Fibroblast of lung (primary cell): ENCODE data around the gene CHMP4A. TPM values are rescaled to one million over a fixed set of nuclear protein-coding genes. Genes with fewer than 3 reads are reported as not detected.

ENCODE experiments used
- DNase-seq, 2 donors: peaks; one replicate each; pipeline versions ENCODE4 v3.0.0 to v3.0.0-alpha.2; 2010; ENCODE audit warnings: low read depth in 2 of 2
- H2AFZ ChIP-seq: 2 replicates; pipeline ENCODE4 v1.5.1; 2012; ENCODE audit warnings: low read length, control low read depth, inconsistent platforms
- H3K27ac ChIP-seq: 2 replicates; pipeline ENCODE4 v1.5.1; 2011; ENCODE audit warnings: low read length, control low read depth; ENCODE audit not compliant: insufficient read depth
- H3K27me3 ChIP-seq: 2 replicates; pipeline ENCODE4 v1.5.1; 2011; ENCODE audit warnings: mild to moderate bottlenecking, low read length; ENCODE audit not compliant: control insufficient read depth, insufficient read depth
- H3K36me3 ChIP-seq: 2 replicates; pipeline ENCODE4 v1.5.1; 2011; ENCODE audit warnings: low read length; ENCODE audit not compliant: control insufficient read depth, insufficient read depth
- H3K4me1 ChIP-seq: 2 replicates; pipeline ENCODE4 v1.5.1; 2011; ENCODE audit warnings: low read length; ENCODE audit not compliant: control insufficient read depth, insufficient read depth; ENCODE audit errors: extremely low read depth
- H3K4me2 ChIP-seq: 2 replicates; pipeline ENCODE4 v1.5.1; 2011; ENCODE audit warnings: low read length, control low read depth; ENCODE audit not compliant: insufficient read depth; ENCODE audit errors: extremely low read depth
- H3K4me3 ChIP-seq, 4 experiments: fragments of 200-600 bp in 1 of 4; sonication (generic) in 1 of 4; replicated peaks in 1 of 4; 2 replicates each; pipeline ENCODE4 v1.5.1; 2011 to 2016; ENCODE audit warnings: low read length in 4 of 4, low read depth in 3 of 4, mild to moderate bottlenecking in 3 of 4, control low read depth in 2 of 4, inconsistent platforms in 1 of 4, mixed read lengths in 1 of 4; ENCODE audit not compliant: insufficient read depth in 1 of 4; ENCODE audit errors: control extremely low read depth in 1 of 4
- H3K79me2 ChIP-seq: 2 replicates; pipeline ENCODE4 v1.5.1; 2012; ENCODE audit warnings: mild to moderate bottlenecking, low read length, inconsistent platforms; ENCODE audit not compliant: control insufficient read depth, insufficient read depth
- H3K9ac ChIP-seq: 2 replicates; pipeline ENCODE4 v1.5.1; 2011; ENCODE audit warnings: mild to moderate bottlenecking, low read length, control low read depth; ENCODE audit not compliant: insufficient read depth
- H3K9me3 ChIP-seq: 2 replicates; pipeline ENCODE4 v1.5.1; 2012; ENCODE audit warnings: low read depth, low read length; ENCODE audit not compliant: control insufficient read depth, insufficient read depth
- H4K20me1 ChIP-seq: 2 replicates; pipeline ENCODE4 v1.5.1; 2011; ENCODE audit warnings: low read length; ENCODE audit not compliant: control insufficient read depth, insufficient read depth; ENCODE audit errors: extremely low read depth
- EZH2 ChIP-seq: IDR thresholded peaks from 2 replicates; pipeline ENCODE4 v1.5.1; 2012; ENCODE audit warnings: low read length, control low read depth, mild to moderate bottlenecking; ENCODE audit errors: missing control alignments
- polyA plus RNA-seq, 2 donors: library from polyadenylated mRNA; depleted of rRNA in 1 of 2; stranded (reverse) in 1 of 2; unstranded in 1 of 2; fragments of >200 nt; gene quantifications; 2 replicates each; pipeline ENCODE4 v1.2.1, GENCODE V29; 2011 to 2012; ENCODE audit warnings: missing spikeins in 1 of 2
- total RNA-seq: library from RNA; depleted of rRNA; stranded (reverse); fragments of >200 nt; gene quantifications from 2 replicates; pipeline ENCODE4 v1.2.1, GENCODE V29; 2014
- TF ChIP-seq, protein P1 (sequence below), 2 donors: IDR thresholded peaks in 1 of 2; conservative IDR thresholded peaks in 1 of 2; 1 replicate in 1 of 2; 2 replicates in 1 of 2; pipeline ENCODE4 v1.5.1; 2011 to 2012; ENCODE audit warnings: low read length in 2 of 2, control low read depth in 1 of 2, inconsistent platforms in 1 of 2, low read depth in 1 of 2, mild to moderate bottlenecking in 1 of 2

The CHMP4A gene
- total and polyA plus RNA-seq, 2 donors (not counting 1 experiment from before 2014, with no cell fraction given), result 22.1 to 96.8 TPM

DNA sequence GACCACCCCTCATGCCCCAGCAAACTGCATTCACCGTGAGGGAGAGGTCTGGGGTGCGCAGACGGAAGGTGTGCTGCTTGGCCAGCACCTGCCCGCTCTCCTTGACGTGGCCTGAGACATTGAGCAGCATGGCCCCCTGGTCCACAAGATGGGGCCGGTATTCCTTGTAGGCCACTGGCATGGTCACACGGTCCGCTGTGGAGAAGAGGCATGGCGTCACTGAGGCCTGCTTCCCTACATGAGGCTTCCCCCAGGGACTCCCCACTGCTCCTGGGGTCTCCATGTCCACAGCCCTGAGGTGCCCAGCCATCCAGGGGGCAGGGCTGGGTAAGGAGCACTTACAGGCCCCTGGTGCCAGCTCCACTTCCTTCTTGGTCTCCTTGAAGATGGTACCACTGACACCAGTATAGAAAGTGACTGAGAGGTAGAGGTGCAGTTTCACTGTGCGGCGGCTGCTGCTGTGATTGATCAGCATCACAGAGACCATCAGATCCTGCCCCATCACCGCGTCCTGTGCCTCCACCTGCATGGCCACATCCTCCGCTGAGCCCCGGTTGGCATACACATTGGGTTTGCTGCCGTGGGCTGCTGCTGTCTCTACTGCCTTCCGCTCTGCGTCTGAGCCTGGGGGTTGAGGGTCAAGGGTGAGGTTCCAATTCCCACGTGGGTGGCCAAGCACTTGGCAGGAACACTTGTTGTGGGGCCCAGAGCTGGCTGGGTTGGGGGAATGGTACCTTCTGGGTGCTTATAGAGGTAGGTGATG lies 41.5 kb upstream of the CHMP4A start:
- H3K4me2 ChIP-seq, result no peak overlapping the region
- no peak overlapping the region for H3K4me3 ChIP-seq
- TF ChIP-seq, protein P1, sequence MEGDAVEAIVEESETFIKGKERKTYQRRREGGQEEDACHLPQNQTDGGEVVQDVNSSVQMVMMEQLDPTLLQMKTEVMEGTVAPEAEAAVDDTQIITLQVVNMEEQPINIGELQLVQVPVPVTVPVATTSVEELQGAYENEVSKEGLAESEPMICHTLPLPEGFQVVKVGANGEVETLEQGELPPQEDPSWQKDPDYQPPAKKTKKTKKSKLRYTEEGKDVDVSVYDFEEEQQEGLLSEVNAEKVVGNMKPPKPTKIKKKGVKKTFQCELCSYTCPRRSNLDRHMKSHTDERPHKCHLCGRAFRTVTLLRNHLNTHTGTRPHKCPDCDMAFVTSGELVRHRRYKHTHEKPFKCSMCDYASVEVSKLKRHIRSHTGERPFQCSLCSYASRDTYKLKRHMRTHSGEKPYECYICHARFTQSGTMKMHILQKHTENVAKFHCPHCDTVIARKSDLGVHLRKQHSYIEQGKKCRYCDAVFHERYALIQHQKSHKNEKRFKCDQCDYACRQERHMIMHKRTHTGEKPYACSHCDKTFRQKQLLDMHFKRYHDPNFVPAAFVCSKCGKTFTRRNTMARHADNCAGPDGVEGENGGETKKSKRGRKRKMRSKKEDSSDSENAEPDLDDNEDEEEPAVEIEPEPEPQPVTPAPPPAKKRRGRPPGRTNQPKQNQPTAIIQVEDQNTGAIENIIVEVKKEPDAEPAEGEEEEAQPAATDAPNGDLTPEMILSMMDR (conservative IDR thresholded peaks at IDR 0.05 in 1 of 2, IDR thresholded peaks at IDR 0.05 in 1 of 2; ENCODE audit: low read depth in 1 of 2, low read length in 2 of 2), result no peak
- no peak for TF ChIP-seq EZH2
- no peak overlapping the region for H2AFZ ChIP-seq
- DNase-seq, result no peak
- no peaks in the 10 kb centered on the region for H3K9me3 ChIP-seq
- H3K36me3 ChIP-seq, result no peaks in the 10 kb centered on the region
- H3K79me2 ChIP-seq, result no peaks in the 10 kb centered on the region
- no peaks in the 10 kb centered on the region for H3K27me3 ChIP-seq
- H3K4me1 ChIP-seq, result no peaks in the 10 kb centered on the region
- no peaks in the 10 kb centered on the region for H4K20me1 ChIP-seq
- no peak overlapping the region for H3K9ac ChIP-seq
- no peak overlapping the region for H3K27ac ChIP-seq

- H3K27ac ChIP-seq, result no peak overlapping the region
- H3K27me3 ChIP-seq, result no peaks in the 10 kb centered on the region
- H4K20me1 ChIP-seq, result no peaks in the 10 kb centered on the region
- H3K4me1 ChIP-seq, result no peaks in the 10 kb centered on the region
- H3K9me3 ChIP-seq, result no peaks in the 10 kb centered on the region
- no peak overlapping the region for H2AFZ ChIP-seq
- no peaks in the 10 kb centered on the region for H3K79me2 ChIP-seq
- H3K9ac ChIP-seq, result no peak overlapping the region
- no peak overlapping the region for H3K4me3 ChIP-seq
- H3K4me2 ChIP-seq, result no peak overlapping the region
- TF ChIP-seq EZH2, result no peak
- TF ChIP-seq, protein P1 (conservative IDR thresholded peaks at IDR 0.05 in 1 of 2, IDR thresholded peaks at IDR 0.05 in 1 of 2; ENCODE audit: low read depth in 1 of 2, low read length in 2 of 2), result no peak
- H3K36me3 ChIP-seq, result no peaks in the 10 kb centered on the region
- no peak for DNase-seq
These were observed 40.6 kb upstream of the CHMP4A start for GRCh38 chr14:24253936-24254335.

DNA sequence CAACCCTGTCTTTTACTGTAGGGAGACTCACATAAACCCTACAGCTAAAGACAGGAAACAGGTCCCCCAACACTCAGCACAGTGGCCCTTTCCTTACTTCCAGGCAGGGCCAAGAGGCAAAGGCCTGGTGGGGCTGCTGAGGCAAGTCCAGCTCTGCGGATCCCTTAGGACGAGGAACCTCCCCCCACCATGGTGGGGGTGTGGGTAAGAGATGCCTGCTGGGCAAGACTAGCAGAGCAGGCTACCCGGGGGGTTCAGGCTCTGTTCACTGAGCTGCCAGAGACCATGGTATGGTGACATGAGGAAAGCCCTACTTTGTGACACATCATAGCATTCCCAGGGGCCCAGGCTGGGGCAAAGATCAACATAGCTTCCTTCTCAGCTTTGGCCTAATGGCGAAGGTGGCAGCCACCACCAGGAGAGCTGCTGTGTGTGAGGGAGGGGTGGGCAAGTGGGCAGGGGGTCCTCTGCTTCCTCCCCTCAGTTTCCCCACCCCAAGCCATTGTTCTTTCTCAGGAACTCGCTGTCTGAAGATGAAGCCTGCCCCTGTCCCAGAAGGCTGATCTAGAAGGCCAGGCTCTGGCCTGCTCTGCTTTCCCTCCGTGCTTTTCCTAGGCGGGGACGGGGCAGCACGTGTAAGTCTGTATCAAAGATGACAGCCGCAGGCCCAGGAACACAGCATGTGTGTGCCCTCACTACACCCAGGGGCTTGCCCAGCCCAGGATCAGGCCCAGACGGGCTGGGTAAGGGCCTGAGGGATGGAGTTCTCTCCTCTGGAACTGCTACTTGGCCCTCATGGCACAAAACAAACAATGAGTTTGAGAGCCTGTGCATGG lies 39.2 kb upstream of the CHMP4A start:
- Histone ChIP-seq H2AFZ (no peak overlapping the region), H3K9me3 (no peaks in the 10 kb centered on the region), H3K4me3 (no peak overlapping the region), H3K9ac (no peak overlapping the region), H4K20me1 (no peaks in the 10 kb centered on the region), H3K4me2 (no peak overlapping the region), H3K4me1 (no peaks in the 10 kb centered on the region), H3K27ac (no peak overlapping the region), H3K79me2 (no peaks in the 10 kb centered on the region), H3K27me3 (no peaks in the 10 kb centered on the region), H3K36me3 (no peaks in the 10 kb centered on the region)
- no peak for DNase-seq
- TF ChIP-seq EZH2, result no peak
- TF ChIP-seq, protein P1 (conservative IDR thresholded peaks at IDR 0.05 in 1 of 2, IDR thresholded peaks at IDR 0.05 in 1 of 2; ENCODE audit: low read depth in 1 of 2, low read length in 2 of 2), result no peak
